A549 (cell line): Measurements from ENCODE around the gene PPP2R5C.

Source experiments
- CBX8 ChIP-seq: fragments of 200-600 bp; sonication (generic); IDR thresholded peaks from 2 replicates; pipeline ENCODE4 v1.6.1; 2016
- CTCF ChIP-seq: fragments of >200 bp; sonication (Bioruptor Twin); formaldehyde crosslinking; IDR thresholded peaks from 3 replicates; pipeline ENCODE4 v1.5.1; 2016
- EP300 ChIP-seq, 2 experiments: fragments of >200 bp; sonication (Bioruptor Twin); formaldehyde crosslinking; IDR thresholded peaks; 2 replicates in 1 of 2; 3 replicates in 1 of 2; pipeline ENCODE4 v1.6.1; 2016 to 2017
- HDAC2 ChIP-seq: fragments of 200-600 bp; sonication (generic); IDR thresholded peaks from 2 replicates; pipeline ENCODE4 v1.6.1; 2016
- HOXB5 ChIP-seq: fragments of 250-450 bp; sonication (Bioruptor Pico); IDR thresholded peaks from 2 replicates; pipeline ENCODE4 v1.5.0; 2020; ENCODE audit warnings: mild to moderate bottlenecking, moderate library complexity
- PHF8 ChIP-seq: fragments of 200-600 bp; sonication (generic); IDR thresholded peaks from 2 replicates; pipeline ENCODE4 v1.6.1; 2016; ENCODE audit warnings: low read depth, mild to moderate bottlenecking, antibody characterized with exemption, moderate library complexity, borderline replicate concordance
- RFX5 ChIP-seq: fragments of 450-650 bp; IDR thresholded peaks from 2 replicates; pipeline ENCODE4 v1.7.1; 2014; ENCODE audit warnings: antibody characterized with exemption, mild to moderate bottlenecking, moderate library complexity
- TF ChIP-seq, protein P1 (sequence below): IDR thresholded peaks from 2 replicates; pipeline ENCODE4 v1.6.1; 2012; ENCODE audit warnings: low read depth, borderline replicate concordance
- TF ChIP-seq, protein P2 (sequence below): IDR thresholded peaks from 2 replicates; pipeline ENCODE4 v1.6.1; 2012

DNA sequence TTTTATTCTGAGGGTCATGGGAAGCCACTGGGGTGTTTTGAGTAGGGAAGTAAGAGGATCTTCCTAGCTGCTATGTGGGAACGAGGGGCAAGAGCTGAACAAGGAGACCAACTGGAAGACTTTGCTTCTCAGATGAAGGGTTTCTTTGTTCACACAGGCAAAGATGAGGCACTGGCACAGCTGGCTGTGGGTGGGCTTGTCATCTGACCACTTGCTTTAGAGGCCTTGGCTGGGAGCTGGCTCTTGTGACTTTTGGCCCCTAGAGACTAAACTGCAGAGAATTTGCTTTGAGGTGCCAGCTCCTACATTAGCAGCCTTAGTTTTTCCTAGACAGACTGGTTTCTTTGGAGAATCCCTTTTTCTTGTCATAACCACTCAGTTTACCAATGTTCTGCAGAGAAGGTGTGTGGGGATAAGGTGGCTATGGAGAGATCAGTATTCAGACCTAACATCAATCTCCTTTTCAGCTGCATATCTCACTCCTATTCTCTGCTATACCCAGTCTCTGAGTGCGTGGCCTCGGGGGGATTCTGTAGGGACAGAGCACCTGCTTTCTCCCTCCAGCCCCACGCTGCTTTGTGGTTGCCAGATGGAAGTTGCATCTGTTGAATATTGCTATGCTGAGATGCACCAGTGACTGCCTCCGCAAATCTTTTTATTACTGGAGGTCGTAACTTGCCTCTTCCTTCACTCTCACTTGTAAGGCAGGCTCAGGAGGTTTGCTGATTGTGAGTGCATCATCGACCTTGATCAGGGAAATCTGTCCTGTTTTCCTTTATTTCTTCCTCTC lies 12.7 kb downstream of the PPP2R5C start:
- no peak for TF ChIP-seq CTCF
- TF ChIP-seq HOXB5 (CRISPR knock-in tag) = no peak
- TF ChIP-seq EP300 (IDR thresholded peaks at IDR 0.05) = no peak
- TF ChIP-seq PHF8 = no peak
- TF ChIP-seq CBX8 = no peak
- TF ChIP-seq, protein P1, sequence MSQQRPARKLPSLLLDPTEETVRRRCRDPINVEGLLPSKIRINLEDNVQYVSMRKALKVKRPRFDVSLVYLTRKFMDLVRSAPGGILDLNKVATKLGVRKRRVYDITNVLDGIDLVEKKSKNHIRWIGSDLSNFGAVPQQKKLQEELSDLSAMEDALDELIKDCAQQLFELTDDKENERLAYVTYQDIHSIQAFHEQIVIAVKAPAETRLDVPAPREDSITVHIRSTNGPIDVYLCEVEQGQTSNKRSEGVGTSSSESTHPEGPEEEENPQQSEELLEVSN = no peak
- TF ChIP-seq RFX5 = no peak
- TF ChIP-seq, protein P2, sequence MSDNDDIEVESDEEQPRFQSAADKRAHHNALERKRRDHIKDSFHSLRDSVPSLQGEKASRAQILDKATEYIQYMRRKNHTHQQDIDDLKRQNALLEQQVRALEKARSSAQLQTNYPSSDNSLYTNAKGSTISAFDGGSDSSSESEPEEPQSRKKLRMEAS = no peak
- TF ChIP-seq HDAC2 = no peak
